Loucy (cell line): ENCODE data around the gene MPRIP.

Experiments used
- H2AFZ ChIP-seq: fragments of 200-600 bp; sonication (generic); 2 replicates; pipeline ENCODE4 v1.6.0; 2016; ENCODE audit warnings: antibody characterized with exemption, mild to moderate bottlenecking, low read length, moderate library complexity
- H3F3A ChIP-seq: fragments of 200-600 bp; 2 replicates; pipeline ENCODE4 v1.6.0; 2016; ENCODE audit warnings: antibody characterized with exemption, low read depth, mild to moderate bottlenecking
- H3K27me3 ChIP-seq: fragments of 200-600 bp; sonication (generic); 2 replicates; pipeline ENCODE4 v1.6.1; 2014; ENCODE audit warnings: low read length, mild to moderate bottlenecking; ENCODE audit not compliant: insufficient read depth, poor library complexity, severe bottlenecking
- H3K36me3 ChIP-seq: fragments of 200-600 bp; sonication (generic); 2 replicates; pipeline ENCODE4 v1.6.1; 2016; ENCODE audit warnings: low read length; ENCODE audit not compliant: insufficient read depth
- H3K4me1 ChIP-seq: fragments of 200-600 bp; sonication (generic); 2 replicates; pipeline ENCODE4 v1.5.1; 2014; ENCODE audit warnings: low read length, mild to moderate bottlenecking; ENCODE audit not compliant: insufficient read depth, poor library complexity, severe bottlenecking
- H3K4me2 ChIP-seq: fragments of 200-600 bp; sonication (generic); 2 replicates; pipeline ENCODE4 v1.6.0; 2014; ENCODE audit warnings: antibody characterized with exemption, low read length, low read depth, mild to moderate bottlenecking; ENCODE audit not compliant: poor library complexity, severe bottlenecking
- H3K4me3 ChIP-seq: fragments of 200-600 bp; sonication (generic); 2 replicates; pipeline ENCODE4 v1.5.1; 2014; ENCODE audit warnings: low read length, mild to moderate bottlenecking, mixed read lengths; ENCODE audit not compliant: poor library complexity, severe bottlenecking
- H3K79me2 ChIP-seq: fragments of 200-600 bp; sonication (generic); 2 replicates; pipeline ENCODE4 v1.6.1; 2014; ENCODE audit warnings: low read length; ENCODE audit not compliant: insufficient read depth
- H3K9ac ChIP-seq: fragments of 200-600 bp; sonication (generic); 2 replicates; pipeline ENCODE4 v1.6.0; 2014; ENCODE audit warnings: mild to moderate bottlenecking, low read depth, low read length, moderate library complexity; ENCODE audit not compliant: poor library complexity, severe bottlenecking
- H3K9me2 ChIP-seq: fragments of 200-600 bp; sonication (generic); replicated peaks from 2 replicates; pipeline ENCODE4 v1.6.1; 2016; ENCODE audit warnings: low read depth, low read length, mixed read lengths
- H3K9me3 ChIP-seq: fragments of 200-600 bp; sonication (generic); 2 replicates; pipeline ENCODE4 v1.6.1; 2014; ENCODE audit warnings: mild to moderate bottlenecking, antibody characterized with exemption, low read length, low read depth; ENCODE audit not compliant: insufficient read depth
- H4K20me1 ChIP-seq: fragments of 200-600 bp; sonication (generic); 2 replicates; pipeline ENCODE4 v1.6.0; 2014; ENCODE audit warnings: antibody characterized with exemption, low read length, mild to moderate bottlenecking; ENCODE audit not compliant: insufficient read depth, poor library complexity, severe bottlenecking
- EZH2phosphoT487 ChIP-seq: fragments of 200-600 bp; IDR thresholded peaks from 2 replicates; pipeline ENCODE4 v1.6.1; 2018; ENCODE audit warnings: antibody characterized with exemption, mild to moderate bottlenecking, moderate library complexity, borderline replicate concordance
- TF ChIP-seq, protein P1 (sequence below): fragments of 200-600 bp; sonication (generic); conservative IDR thresholded peaks from 2 replicates; pipeline ENCODE4 v1.5.1; 2014; ENCODE audit warnings: mild to moderate bottlenecking, antibody characterized with exemption, low read length

The MPRIP gene

DNA sequence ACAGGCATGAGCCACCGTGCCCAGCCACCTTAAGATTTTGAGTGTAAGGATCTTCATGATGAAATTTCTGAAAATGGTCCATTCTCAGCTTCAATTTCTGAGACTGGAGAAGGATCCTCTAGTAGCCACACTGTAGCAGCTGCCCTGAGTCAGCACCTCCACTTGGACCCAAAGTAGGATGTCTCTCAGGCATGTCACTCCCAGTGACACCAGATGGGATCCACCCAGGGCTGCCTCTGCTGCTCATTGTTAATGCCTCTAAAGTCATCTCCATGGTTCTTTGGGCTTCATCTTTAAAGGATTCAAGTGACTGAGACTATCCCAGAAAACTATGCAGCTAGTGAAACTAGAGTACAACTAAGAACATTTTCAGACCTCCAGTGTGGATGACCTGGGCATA lies 156.0 kb downstream of the MPRIP start:
- H2AFZ ChIP-seq = no peak overlapping the region
- no peak overlapping the region for H3K9ac ChIP-seq
- no peak overlapping the region for H3K4me3 ChIP-seq
- TF ChIP-seq, protein P1, sequence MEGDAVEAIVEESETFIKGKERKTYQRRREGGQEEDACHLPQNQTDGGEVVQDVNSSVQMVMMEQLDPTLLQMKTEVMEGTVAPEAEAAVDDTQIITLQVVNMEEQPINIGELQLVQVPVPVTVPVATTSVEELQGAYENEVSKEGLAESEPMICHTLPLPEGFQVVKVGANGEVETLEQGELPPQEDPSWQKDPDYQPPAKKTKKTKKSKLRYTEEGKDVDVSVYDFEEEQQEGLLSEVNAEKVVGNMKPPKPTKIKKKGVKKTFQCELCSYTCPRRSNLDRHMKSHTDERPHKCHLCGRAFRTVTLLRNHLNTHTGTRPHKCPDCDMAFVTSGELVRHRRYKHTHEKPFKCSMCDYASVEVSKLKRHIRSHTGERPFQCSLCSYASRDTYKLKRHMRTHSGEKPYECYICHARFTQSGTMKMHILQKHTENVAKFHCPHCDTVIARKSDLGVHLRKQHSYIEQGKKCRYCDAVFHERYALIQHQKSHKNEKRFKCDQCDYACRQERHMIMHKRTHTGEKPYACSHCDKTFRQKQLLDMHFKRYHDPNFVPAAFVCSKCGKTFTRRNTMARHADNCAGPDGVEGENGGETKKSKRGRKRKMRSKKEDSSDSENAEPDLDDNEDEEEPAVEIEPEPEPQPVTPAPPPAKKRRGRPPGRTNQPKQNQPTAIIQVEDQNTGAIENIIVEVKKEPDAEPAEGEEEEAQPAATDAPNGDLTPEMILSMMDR = no peak
- no peak for TF ChIP-seq EZH2phosphoT487
- peaks cover 6% of the 10 kb centered on the region; the same call in 1 of the 2 replicates for H3K36me3 ChIP-seq
- no peak overlapping the region for H3K4me2 ChIP-seq
- H3K27me3 ChIP-seq = no peaks in the 10 kb centered on the region
- H3K9me2 ChIP-seq = no peaks in the 10 kb centered on the region
- peaks cover 9% of the 10 kb centered on the region for H4K20me1 ChIP-seq
- peaks cover 8% of the 10 kb centered on the region; the same call in 1 of the 2 replicates for H3K79me2 ChIP-seq
- peaks cover 1% of the 10 kb centered on the region for H3K4me1 ChIP-seq
- H3F3A ChIP-seq = no peaks in the 10 kb centered on the region
- no peaks in the 10 kb centered on the region for H3K9me3 ChIP-seq

DNA sequence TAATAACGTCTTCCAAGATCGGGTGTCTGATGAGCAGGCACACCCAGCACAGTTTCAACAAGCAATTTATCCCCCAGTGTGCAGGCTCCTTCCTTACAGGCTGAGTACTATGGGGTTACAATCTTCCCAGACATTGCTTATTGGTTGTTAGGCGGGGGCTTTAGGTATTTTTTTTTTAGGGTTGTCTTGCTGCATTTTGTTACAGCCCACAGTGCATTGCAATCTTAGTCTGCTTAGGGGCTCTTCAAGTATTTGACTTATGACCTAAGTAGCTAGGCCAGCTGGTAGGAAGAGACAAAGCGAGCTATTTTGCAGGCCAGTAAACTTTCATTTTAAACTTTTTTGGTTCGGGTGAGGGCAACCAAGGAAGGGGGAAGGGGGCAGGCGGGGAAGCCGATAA lies 158.1 kb downstream of the MPRIP start:
- H3K9me2 ChIP-seq = no peaks in the 10 kb centered on the region
- no peaks in the 10 kb centered on the region for H3F3A ChIP-seq
- H2AFZ ChIP-seq = no peak overlapping the region
- H3K9me3 ChIP-seq = no peaks in the 10 kb centered on the region
- H3K36me3 ChIP-seq = peaks cover 6% of the 10 kb centered on the region; the same call in 1 of the 2 replicates
- no peak overlapping the region for H3K4me3 ChIP-seq
- TF ChIP-seq, protein P1 = no peak
- TF ChIP-seq EZH2phosphoT487 = no peak
- H3K4me1 ChIP-seq = peaks cover 19% of the 10 kb centered on the region
- H3K79me2 ChIP-seq = peaks cover 28% of the 10 kb centered on the region; the same call in 1 of the 2 replicates
- no peak overlapping the region for H3K9ac ChIP-seq
- H3K27me3 ChIP-seq = no peaks in the 10 kb centered on the region
- peaks cover 28% of the 10 kb centered on the region for H4K20me1 ChIP-seq
- no peak overlapping the region for H3K4me2 ChIP-seq

DNA sequence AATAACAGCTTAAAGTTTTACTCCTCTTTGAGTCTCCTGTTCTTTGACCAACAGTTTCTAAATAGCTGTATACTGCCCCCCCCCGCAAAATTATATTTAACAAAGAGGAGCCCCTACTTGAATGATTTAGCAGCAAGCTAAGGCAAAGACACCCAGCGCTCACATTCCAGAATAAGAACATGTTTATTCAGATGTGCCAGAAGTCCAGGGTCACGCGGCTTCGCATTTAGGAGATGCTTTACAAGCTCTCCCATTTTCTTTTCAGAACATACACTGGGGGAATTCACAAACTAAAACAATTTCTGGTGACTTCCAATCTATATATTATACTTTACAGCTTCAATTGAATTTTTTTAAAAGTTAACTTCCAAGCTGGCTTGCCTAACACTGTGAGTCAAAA lies 158.6 kb downstream of the MPRIP start:
- no peak overlapping the region for H3K9ac ChIP-seq
- H2AFZ ChIP-seq = no peak overlapping the region
- no peaks in the 10 kb centered on the region for H3K9me3 ChIP-seq
- peaks cover 24% of the 10 kb centered on the region for H3K4me1 ChIP-seq
- no peaks in the 10 kb centered on the region for H3K9me2 ChIP-seq
- peaks cover 28% of the 10 kb centered on the region for H4K20me1 ChIP-seq
- H3K27me3 ChIP-seq = no peaks in the 10 kb centered on the region
- no peak overlapping the region for H3K4me2 ChIP-seq
- H3K36me3 ChIP-seq = peaks cover 6% of the 10 kb centered on the region; the same call in 1 of the 2 replicates
- TF ChIP-seq EZH2phosphoT487 = no peak
- TF ChIP-seq, protein P1 = no peak
- no peaks in the 10 kb centered on the region for H3F3A ChIP-seq
- H3K4me3 ChIP-seq = no peak overlapping the region
- peaks cover 31% of the 10 kb centered on the region; the same call in 1 of the 2 replicates for H3K79me2 ChIP-seq
